ENCODE measurements around the gene SDK2. TPM values are rescaled to one million over a fixed set of nuclear protein-coding genes. Genes with fewer than 3 reads are reported as not detected.
A peak's percentile ranks its signal among the peaks of the same experiment; 100 is the strongest.

The SDK2 gene
- total and polyA plus RNA-seq, 9 of the 15 experiments (the other 6 are each of a cell fraction or from before 2014, with no cell fraction given), result 0.04 TPM; not detected in 8

- 6% methylated on average over 5 of the region's 5 CpGs for WGBS (ENCODE audit: insufficient coverage, low coverage, missing lambda C conversion rate)
- no peak overlapping the region for H2AFZ ChIP-seq (ENCODE audit: low read depth, low read length)
- H3K27me3 ChIP-seq (ENCODE audit: control insufficient read depth in 2 of 2, insufficient read depth in 2 of 2, low read length in 2 of 2), result no peaks in the 10 kb centered on the region
- no peak overlapping the region for H3K9ac ChIP-seq (ENCODE audit: insufficient read depth in 1 of 2, low read depth in 2 of 2, low read length in 2 of 2)
- no peaks in the 10 kb centered on the region for H3K36me3 ChIP-seq (ENCODE audit: control insufficient read depth, insufficient read depth, low read length)
- H3K9me3 ChIP-seq (replicated peaks; ENCODE audit: control insufficient read depth, insufficient read depth, low read depth, low read length), result no peaks in the 10 kb centered on the region
- intact Hi-C loops (cut with micrococcal nuclease) (no loop called here), in situ Hi-C loops (cut with MboI) (no loop called here)
- no peak overlapping the region for H3K4me2 ChIP-seq (ENCODE audit: insufficient read depth, low read length)
- H3K4me3 ChIP-seq, result no peak overlapping the region
- CTCF ChIA-PET (ENCODE audit: low intra/inter-chr PET ratio), result interaction anchor here (0.6 kb wide), 1 partner anchor 11 kb away, joined by 3 read pairs; no protein-coding TSS in a partner anchor
- no TSS peak for BruUV-seq (replicated peaks)
- H3K9me1 ChIP-seq (ENCODE audit: control insufficient read depth, insufficient read depth, low read length), result peaks cover 3% of the 10 kb centered on the region
- H3K27ac ChIP-seq (ENCODE audit: extremely low read depth, low read depth, low read length), result no peak overlapping the region
- POLR2A ChIA-PET, result interaction anchor here (0.6 to 1.9 kb wide), 5 partner anchors 8 to 38 kb away, joined by 3 to 7 read pairs (median 4); no protein-coding TSS in a partner anchor
- FAIRE-seq, result no peak
- peak in 2 of 4 experiments; percentile 36 to 54 for DNase-seq (ENCODE audit: extremely low read depth in 1 of 4, low spot score in 3 of 4)
- peaks cover 19 to 22% of the 10 kb centered on the region in 2 experiments for H3K4me1 ChIP-seq (replicated peaks in 1 of 2; ENCODE audit: control insufficient read depth in 2 of 2, insufficient read depth in 2 of 2, low read length in 2 of 2)
- no peaks in the 10 kb centered on the region for H3K79me2 ChIP-seq (ENCODE audit: control insufficient read depth, insufficient read depth, low read length)
- ATAC-seq, result no peak
- H4K20me1 ChIP-seq (replicated peaks; ENCODE audit: control insufficient read depth, insufficient read depth, low read length), result no peaks in the 10 kb centered on the region
- TF ChIP-seq ZNF280A (IDR thresholded peaks at IDR 0.05; ENCODE audit: low read depth, partially characterized antibody) (no peak), EGR1 (conservative IDR thresholded peaks at IDR 0.05) (no peak), HMG20A (CRISPR knock-in tag; conservative IDR thresholded peaks at IDR 0.05) (no peak), ZNF740 (CRISPR knock-in tag; IDR thresholded peaks at IDR 0.05) (no peak), ZNF740 (tag; IDR thresholded peaks at IDR 0.05) (no peak), MYNN (IDR thresholded peaks at IDR 0.05) (no peak), MYNN (CRISPR knock-in tag; IDR thresholded peaks at IDR 0.05) (no peak), NRF1 (conservative IDR thresholded peaks at IDR 0.05 in 1 of 2, IDR thresholded peaks at IDR 0.05 in 1 of 2) (no peak), RUNX1 (IDR thresholded peaks at IDR 0.05; ENCODE audit: low read depth) (no peak), BCLAF1 (IDR thresholded peaks at IDR 0.05; ENCODE audit: borderline replicate concordance in 1 of 2, control insufficient read depth in 1 of 2, low read depth in 2 of 2, low read length in 1 of 2) (no peak), ZNF354B (CRISPR knock-in tag; IDR thresholded peaks at IDR 0.05) (no peak), ARID1B (IDR thresholded peaks at IDR 0.05) (no peak), KAT8 (IDR thresholded peaks at IDR 0.05; ENCODE audit: low read depth) (no peak), EP300 (IDR thresholded peaks at IDR 0.05; ENCODE audit: low read length) (no peak), ZNF23 (CRISPR knock-in tag; IDR thresholded peaks at IDR 0.05) (no peak), ZFP36 (IDR thresholded peaks at IDR 0.05; ENCODE audit: low read depth, low read length, partially characterized antibody) (no peak)
Observed at GRCh38 chr17:73318836-73319235, 325.4 kb downstream of the SDK2 start.

Data from K562 (cell line).